ENCODE results near the gene CC2D2A. TPM values are rescaled to one million over a fixed set of nuclear protein-coding genes. Genes with fewer than 3 reads are reported as not detected.

The CC2D2A gene
- total and polyA plus RNA-seq, 10 of the 15 experiments (the other 5 are each of a cell fraction or from before 2014, with no cell fraction given): 0.04 to 1.1 (median 0.26) TPM

DNA sequence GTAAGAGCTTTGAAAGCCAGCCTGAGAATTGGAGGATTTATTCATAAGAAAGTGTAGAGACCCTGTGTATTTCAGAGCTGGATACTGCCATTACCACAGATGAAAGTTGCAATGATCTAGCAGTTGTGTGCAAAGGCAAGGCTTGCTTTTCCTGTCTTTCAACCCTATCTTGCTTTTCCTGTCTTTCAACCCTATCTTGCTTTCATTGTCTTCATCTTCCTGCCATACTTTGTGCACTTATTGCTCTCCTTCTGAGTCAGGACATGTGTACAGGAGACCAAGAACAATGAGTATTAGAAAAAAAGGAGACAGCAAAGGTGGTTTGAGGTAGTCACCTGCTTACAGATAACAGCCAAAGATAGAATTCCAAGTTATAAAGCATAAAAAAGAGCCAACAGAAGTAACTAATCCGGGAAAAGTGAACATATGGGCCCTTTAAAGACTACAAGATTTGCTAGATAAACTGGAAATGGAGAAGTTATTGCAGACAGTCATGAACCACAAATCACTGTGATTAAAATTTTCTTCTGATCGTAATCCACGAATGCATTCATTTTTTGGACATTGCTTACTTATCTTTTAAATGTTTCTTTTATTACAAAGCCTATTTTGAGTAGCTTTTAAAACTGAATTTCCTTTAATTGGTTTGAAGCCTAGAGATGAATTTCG lies 24.7 kb upstream of the CC2D2A start (continued):
- no peak for TF ChIP-seq E2F8 (IDR thresholded peaks at IDR 0.05; ENCODE audit: low read depth, partially characterized antibody)
- no peak for TF ChIP-seq EP300 (IDR thresholded peaks at IDR 0.05; ENCODE audit: borderline replicate concordance in 1 of 2, control insufficient read depth in 1 of 2, low read depth in 2 of 2, low read length in 2 of 2)
- TF ChIP-seq MYC (IDR thresholded peaks at IDR 0.05; ENCODE audit: insufficient read depth, insufficient read length, insufficient replicate concordance, low read length, severe bottlenecking): no peak
- TF ChIP-seq IRF4 (IDR thresholded peaks at IDR 0.05; ENCODE audit: low read depth, low read length): no peak
- TF ChIP-seq MEF2B (IDR thresholded peaks at IDR 0.05; ENCODE audit: partially characterized antibody, poor library complexity, severe bottlenecking): no peak
- no peak for TF ChIP-seq ZNF274 (IDR thresholded peaks at IDR 0.05; ENCODE audit: insufficient read depth, insufficient read length)
- TF ChIP-seq POLR2AphosphoS5 (IDR thresholded peaks at IDR 0.05; ENCODE audit: low read length): no peak
- no peak for TF ChIP-seq RBBP5 (conservative IDR thresholded peaks at IDR 0.05)
- TF ChIP-seq SRF (IDR thresholded peaks at IDR 0.05; ENCODE audit: low read depth in 2 of 2, low read length in 2 of 2): no peak
- no peak for TF ChIP-seq KDM1A (IDR thresholded peaks at IDR 0.05; ENCODE audit: borderline replicate concordance)
- TF ChIP-seq PML (IDR thresholded peaks at IDR 0.05; ENCODE audit: low read length): no peak

Measured in GM12878 (cell line).